H1 (cell line): ENCODE data around the gene CCNC. TPM values are rescaled to one million over a fixed set of nuclear protein-coding genes. Genes with fewer than 3 reads are reported as not detected.

Source experiments
- CTCF ChIA-PET: fragments of 300-600 bp; sonication (Branson Sonifier 250); formaldehyde crosslinking; loops from one replicate; lab custom pipeline; 2021; ENCODE audit not compliant: partially characterized antibody; lab: Charles Lee
- POLR2A ChIA-PET: fragments of 300-600 bp; sonication (Branson Sonifier 250); formaldehyde crosslinking; loops from one replicate; lab custom pipeline; 2021; ENCODE audit warnings: inconsistent platforms; ENCODE audit not compliant: partially characterized antibody; lab: Charles Lee
- DNase-seq, 2 experiments: peaks; one replicate each; pipeline versions ENCODE4 v3.0.0 to v3.0.0-alpha.2; 2010 to 2022; ENCODE audit warnings: low spot score in 2 of 2, low read depth in 1 of 2, mixed read lengths in 1 of 2
- FAIRE-seq: peaks from 2 replicates; lab custom pipeline; 2011; peaks lifted over from hg19 to GRCh38; lab: Jason Lieb, UNC
- H2AFZ ChIP-seq: 2 replicates; pipeline ENCODE4 v1.8.1; 2012; ENCODE audit warnings: low read length, inconsistent platforms
- H2AK5ac ChIP-seq: 2 replicates; pipeline ENCODE4 v1.6.1; 2013; ENCODE audit warnings: low read depth, low read length
- H2BK120ac ChIP-seq: replicated peaks from 2 replicates; pipeline ENCODE3; 2013; ENCODE audit warnings: low read depth, low read length, inconsistent platforms
- H2BK12ac ChIP-seq: 2 replicates; pipeline ENCODE4 v1.6.1; 2013; ENCODE audit warnings: low read depth, low read length
- H2BK15ac ChIP-seq: 2 replicates; pipeline ENCODE4 v1.6.1; 2013; ENCODE audit warnings: low read length
- H2BK20ac ChIP-seq: 2 replicates; pipeline ENCODE4 v1.6.1; 2013; ENCODE audit warnings: low read length
- H2BK5ac ChIP-seq: 2 replicates; pipeline ENCODE4 v1.6.1; 2013; ENCODE audit warnings: low read depth, low read length
- H3K14ac ChIP-seq: 2 replicates; pipeline ENCODE4 v1.6.1; 2013; ENCODE audit warnings: inconsistent platforms; ENCODE audit not compliant: insufficient read length
- H3K18ac ChIP-seq: 2 replicates; pipeline ENCODE4 v1.6.1; 2013; ENCODE audit warnings: low read length; ENCODE audit errors: extremely low read depth
- H3K23ac ChIP-seq: 2 replicates; pipeline ENCODE4 v1.6.1; 2013; ENCODE audit warnings: inconsistent platforms; ENCODE audit not compliant: insufficient read length
- H3K23me2 ChIP-seq: 2 replicates; pipeline ENCODE4 v1.6.1; 2013; ENCODE audit warnings: low read depth, low read length
- H3K27ac ChIP-seq: 2 replicates; pipeline ENCODE4 v1.6.1; 2011; ENCODE audit warnings: low read depth, low read length, inconsistent platforms
- H3K27me3 ChIP-seq, 4 experiments: replicated peaks in 1 of 4; 1 replicate in 1 of 4; 2 replicates in 3 of 4; pipeline versions ENCODE4 v1.6.1 to v1.8.1; 2011 to 2013; ENCODE audit warnings: low read length in 3 of 4, mild to moderate bottlenecking in 3 of 4, inconsistent platforms in 2 of 4, mixed read lengths in 2 of 4, moderate library complexity in 1 of 4; ENCODE audit not compliant: control insufficient read depth in 3 of 4, insufficient read depth in 3 of 4; ENCODE audit errors: extremely low read depth in 1 of 4
- H3K36me3 ChIP-seq, 4 experiments: 2 replicates each; pipeline versions ENCODE4 v1.6.1 to v1.8.1; 2011 to 2013; ENCODE audit warnings: mild to moderate bottlenecking in 4 of 4, low read length in 3 of 4, moderate library complexity in 2 of 4, control low read depth in 1 of 4, inconsistent platforms in 1 of 4; ENCODE audit not compliant: insufficient read depth in 4 of 4, control insufficient read depth in 2 of 4
- H3K4ac ChIP-seq: replicated peaks from 2 replicates; pipeline ENCODE3; 2013; ENCODE audit warnings: low read length, low read depth, mixed read lengths, inconsistent platforms; ENCODE audit not compliant: insufficient read length
- H3K4me1 ChIP-seq, 4 experiments: replicated peaks in 1 of 4; 1 replicate in 1 of 4; 2 replicates in 3 of 4; pipeline versions ENCODE4 v1.6.1 to v1.8.1; 2011 to 2013; ENCODE audit warnings: low read length in 3 of 4, inconsistent platforms in 2 of 4, mixed read lengths in 1 of 4; ENCODE audit not compliant: insufficient read depth in 4 of 4, control insufficient read depth in 3 of 4
- H3K4me2 ChIP-seq, 2 experiments: 2 replicates each; pipeline versions ENCODE4 v1.6.1 to v1.8.1; 2011 to 2013; ENCODE audit warnings: low read depth in 2 of 2, low read length in 2 of 2, control low read depth in 1 of 2, inconsistent platforms in 1 of 2, mild to moderate bottlenecking in 1 of 2; ENCODE audit not compliant: insufficient read depth in 1 of 2
- H3K4me3 ChIP-seq, 4 experiments: fragments of 200-600, 300-600 bp in 1 of 4; sonication (generic), shearing (Covaris generic), sonication (Bioruptor Twin) in 1 of 4; 2 replicates each; pipeline versions ENCODE4 v1.5.1 to v1.8.1; 2011 to 2016; ENCODE audit warnings: low read length in 4 of 4, low read depth in 3 of 4, control low read depth in 2 of 4, inconsistent platforms in 2 of 4, mild to moderate bottlenecking in 2 of 4, mixed read lengths in 1 of 4, moderate library complexity in 1 of 4; ENCODE audit not compliant: insufficient read depth in 2 of 4; ENCODE audit errors: extremely low read depth in 1 of 4
- H3K56ac ChIP-seq: replicated peaks from 2 replicates; pipeline ENCODE3; 2013; ENCODE audit warnings: low read depth, mild to moderate bottlenecking, mixed read lengths, low read length, inconsistent platforms; ENCODE audit not compliant: insufficient read length
- H3K79me1 ChIP-seq: 2 replicates; pipeline ENCODE4 v1.6.1; 2013; ENCODE audit warnings: low read depth, low read length, control low read depth
- H3K79me2 ChIP-seq, 2 experiments: 2 replicates each; pipeline versions ENCODE4 v1.6.1 to v1.8.1; 2012 to 2013; ENCODE audit warnings: low read length in 2 of 2, mild to moderate bottlenecking in 2 of 2, inconsistent platforms in 1 of 2; ENCODE audit not compliant: insufficient read depth in 2 of 2, control insufficient read depth in 1 of 2
- H3K9ac ChIP-seq, 4 experiments: replicated peaks in 1 of 4; 1 replicate in 1 of 4; 2 replicates in 3 of 4; pipeline versions ENCODE4 v1.6.1 to v1.8.1; 2011 to 2013; ENCODE audit warnings: low read depth in 3 of 4, low read length in 3 of 4, control low read depth in 2 of 4, mild to moderate bottlenecking in 2 of 4, moderate library complexity in 2 of 4, inconsistent platforms in 1 of 4; ENCODE audit errors: extremely low read depth in 1 of 4
- H3K9me3 ChIP-seq, 2 experiments: 2 replicates each; pipeline versions ENCODE4 v1.6.1 to v1.8.1; 2012 to 2013; ENCODE audit warnings: mild to moderate bottlenecking in 2 of 2, moderate library complexity in 2 of 2, control low read depth in 1 of 2, inconsistent platforms in 1 of 2, low read depth in 1 of 2, low read length in 1 of 2, mixed read lengths in 1 of 2; ENCODE audit not compliant: insufficient read depth in 2 of 2
- H4K20me1 ChIP-seq, 2 experiments: replicated peaks in 1 of 2; 2 replicates each; pipeline versions ENCODE3 to v1.8.1; 2011 to 2013; ENCODE audit warnings: inconsistent platforms in 2 of 2, low read length in 2 of 2, mild to moderate bottlenecking in 1 of 2; ENCODE audit not compliant: insufficient read depth in 2 of 2, control insufficient read depth in 1 of 2
- H4K5ac ChIP-seq: 2 replicates; pipeline ENCODE4 v1.6.1; 2013; ENCODE audit warnings: low read length, low read depth, mixed read lengths, inconsistent platforms; ENCODE audit not compliant: insufficient read length
- H4K8ac ChIP-seq: 2 replicates; pipeline ENCODE4 v1.8.0; 2013; ENCODE audit warnings: mild to moderate bottlenecking, moderate library complexity, low read length, inconsistent platforms; ENCODE audit not compliant: insufficient read depth; ENCODE audit errors: extremely low read depth
- H4K91ac ChIP-seq: replicated peaks from 2 replicates; pipeline ENCODE3; 2013; ENCODE audit warnings: low read length, mixed read lengths, inconsistent platforms; ENCODE audit not compliant: insufficient read length
- CBX8 ChIP-seq: fragments of 300-800, 300-1000 bp; sonication (generic); IDR thresholded peaks from 2 replicates; pipeline ENCODE4 v1.7.1; 2016; ENCODE audit warnings: low read depth, low read length, borderline replicate concordance
- POLR2A ChIP-seq, 2 experiments: IDR thresholded peaks; 1 replicate in 1 of 2; 2 replicates in 1 of 2; pipeline ENCODE4 v1.6.1; 2011; ENCODE audit warnings: low read depth in 2 of 2, low read length in 2 of 2, mild to moderate bottlenecking in 2 of 2; ENCODE audit errors: control extremely low read depth in 1 of 2
- SP1 ChIP-seq: IDR thresholded peaks from 2 replicates; pipeline ENCODE4 v1.6.1; 2011; ENCODE audit warnings: low read depth, low read length
- WGBS, 2 experiments: shearing (Covaris generic) in 1 of 2; methylation state at CpG; one replicate each; pipeline versions ENCODE4 v1.1.6 to v1.1.7; 2013 to 2015; ENCODE audit warnings: low lambda C conversion rate in 2 of 2, mixed read lengths in 2 of 2, inconsistent platforms in 1 of 2, low coverage in 1 of 2, missing lambda C conversion rate in 1 of 2; ENCODE audit not compliant: insufficient replicate concordance in 2 of 2, insufficient coverage in 1 of 2, insufficient read length in 1 of 2; ENCODE audit errors: extremely low coverage in 1 of 2, missing lambda C conversion rate in 1 of 2; 5-methylcytosine and 5-hydroxymethylcytosine counted together
- polyA plus RNA-seq, 7 experiments: library from polyadenylated mRNA; depleted of rRNA in 3 of 7; stranded (reverse) in 5 of 7; unstranded in 2 of 7; fragments of >200 nt in 5 of 7; fragments of 200-250 nt in 2 of 7; gene quantifications; 1 replicate in 5 of 7; 2 replicates in 1 of 7; 4 replicates in 1 of 7; pipeline versions ENCODE4 v1.2.1 to v1.2.3, GENCODE V29; 2011 to 2013; ENCODE audit warnings: missing spikeins in 2 of 7, mixed read lengths in 2 of 7
- total RNA-seq: library from RNA; stranded (reverse); fragmentation: NEBNext Ultra II Directional; extraction: Animal tissue kit (Norgen Biotek cat#: 25700); gene quantifications from 2 replicates; pipeline ENCODE4 v1.2.1, GENCODE V29; 2021

Gene CCNC
- total and polyA plus RNA-seq, 2 of the 8 experiments (the other 6 are each of a cell fraction or from before 2014, with no cell fraction given), result 45.4 to 107 TPM

DNA sequence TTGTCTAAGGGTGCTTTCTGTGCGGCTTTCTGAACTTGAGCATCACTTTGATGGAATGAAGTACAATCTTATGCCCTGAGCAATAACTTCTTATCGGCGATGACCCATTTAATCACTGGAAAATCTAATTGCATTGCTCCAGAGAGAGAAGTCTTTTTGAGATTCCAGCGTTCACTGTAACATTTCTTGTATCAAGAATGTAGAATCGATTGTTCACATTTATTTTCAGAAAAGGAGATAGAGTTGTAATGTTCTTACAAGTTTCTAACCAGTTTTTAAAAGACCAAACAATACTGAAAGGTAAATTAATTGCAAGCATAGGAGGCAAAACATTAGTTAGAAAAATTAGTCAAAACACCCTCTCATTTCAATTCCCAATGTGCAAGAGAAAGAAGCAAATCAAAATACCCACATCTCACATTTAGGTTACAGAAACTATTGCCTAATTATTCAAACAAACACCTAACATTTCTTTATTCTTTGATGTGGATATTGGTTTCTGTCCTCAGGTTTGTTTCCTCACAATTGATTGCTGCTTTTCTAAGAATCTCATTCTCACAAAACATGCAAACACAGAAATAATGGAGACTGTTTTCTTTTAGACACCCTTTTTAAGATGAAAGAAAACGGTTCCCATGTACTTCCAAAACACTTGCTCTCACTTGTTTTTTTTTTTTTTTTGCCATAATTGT, 23.4 kb upstream of the CCNC start:
- H2BK15ac ChIP-seq, result no peak overlapping the region
- H3K4me1 ChIP-seq, result peaks cover 0 to 6% (median 2%) of the 10 kb centered on the region in 4 experiments; a peak in 4 of 7 replicates
- CTCF ChIA-PET, result interaction anchor here (1.2 to 4.7 kb wide), 4 partner anchors 13 to 155 kb away, joined by 3 to 49 read pairs (median 14); partner anchors contain the start of gene PRDM13
- no peak overlapping the region for H2BK5ac ChIP-seq
- no peak for DNase-seq
- H3K23me2 ChIP-seq, result peaks cover 5% of the 10 kb centered on the region; the same call in 1 of the 2 replicates
- no peaks in the 10 kb centered on the region for H3K79me2 ChIP-seq
- no peak overlapping the region for H3K18ac ChIP-seq
- H3K4ac ChIP-seq, result no peak overlapping the region
- no peak overlapping the region for H3K23ac ChIP-seq
- H3K14ac ChIP-seq, result no peak overlapping the region
- TF ChIP-seq CBX8 (0 out of 2 replicates have a peak, but pooled peaks have one; percentile 56), SP1 (0 out of 2 replicates have a peak, but pooled peaks have one; percentile 11), POLR2A (IDR thresholded peaks at IDR 0.05; ENCODE audit: control extremely low read depth in 1 of 2, low read depth in 2 of 2, low read length in 2 of 2) (no peak)
- peak overlapping the region; percentile 58 for H3K4me2 ChIP-seq
- no peak overlapping the region for H2BK20ac ChIP-seq
- no peak overlapping the region for H2BK120ac ChIP-seq
- H3K79me1 ChIP-seq, result no peaks in the 10 kb centered on the region
- H2BK12ac ChIP-seq, result no peak overlapping the region
- no peak overlapping the region for H3K27ac ChIP-seq
- POLR2A ChIA-PET, result interaction anchor here (1.2 to 4.4 kb wide), 2 partner anchors 24 kb away, joined by 3 to 29 read pairs; partner anchors contain the start of gene CCNC
- no peak for FAIRE-seq
- H4K8ac ChIP-seq, result no peak overlapping the region
- H4K5ac ChIP-seq, result no peak overlapping the region
- peaks cover 0 to 2% (median 0%) of the 10 kb centered on the region in 4 experiments; a peak in 1 of 8 replicates for H3K36me3 ChIP-seq
- no peak overlapping the region for H4K91ac ChIP-seq
- H3K56ac ChIP-seq, result no peak overlapping the region
- H2AFZ ChIP-seq, result no peak overlapping the region
- peak overlapping the region in 1 of 4 experiments; percentile 49; a peak in 2 of 8 replicates for H3K4me3 ChIP-seq
- peaks cover 63 to 97% (median 83%) of the 10 kb centered on the region in 4 experiments for H3K27me3 ChIP-seq
- H2AK5ac ChIP-seq, result no peak overlapping the region
- H3K9ac ChIP-seq, result no peak overlapping the region
- no peaks in the 10 kb centered on the region for H3K9me3 ChIP-seq
- WGBS, 2 experiments, result 48% methylated on average over 6 of the region's 6 CpGs; no CpG with 5 or more reads in 1 of the 2 experiments
- H4K20me1 ChIP-seq, result peaks cover 4 to 7% of the 10 kb centered on the region in 2 experiments
